GM19099 (cell line): ENCODE data around the gene CELF4.

ENCODE experiments used
- POLR2A ChIP-seq: IDR thresholded peaks from 3 replicates; pipeline ENCODE4 v1.6.1; 2011; ENCODE audit warnings: low read depth; ENCODE audit not compliant: insufficient read length; ENCODE audit errors: extremely low read depth

Gene CELF4

DNA sequence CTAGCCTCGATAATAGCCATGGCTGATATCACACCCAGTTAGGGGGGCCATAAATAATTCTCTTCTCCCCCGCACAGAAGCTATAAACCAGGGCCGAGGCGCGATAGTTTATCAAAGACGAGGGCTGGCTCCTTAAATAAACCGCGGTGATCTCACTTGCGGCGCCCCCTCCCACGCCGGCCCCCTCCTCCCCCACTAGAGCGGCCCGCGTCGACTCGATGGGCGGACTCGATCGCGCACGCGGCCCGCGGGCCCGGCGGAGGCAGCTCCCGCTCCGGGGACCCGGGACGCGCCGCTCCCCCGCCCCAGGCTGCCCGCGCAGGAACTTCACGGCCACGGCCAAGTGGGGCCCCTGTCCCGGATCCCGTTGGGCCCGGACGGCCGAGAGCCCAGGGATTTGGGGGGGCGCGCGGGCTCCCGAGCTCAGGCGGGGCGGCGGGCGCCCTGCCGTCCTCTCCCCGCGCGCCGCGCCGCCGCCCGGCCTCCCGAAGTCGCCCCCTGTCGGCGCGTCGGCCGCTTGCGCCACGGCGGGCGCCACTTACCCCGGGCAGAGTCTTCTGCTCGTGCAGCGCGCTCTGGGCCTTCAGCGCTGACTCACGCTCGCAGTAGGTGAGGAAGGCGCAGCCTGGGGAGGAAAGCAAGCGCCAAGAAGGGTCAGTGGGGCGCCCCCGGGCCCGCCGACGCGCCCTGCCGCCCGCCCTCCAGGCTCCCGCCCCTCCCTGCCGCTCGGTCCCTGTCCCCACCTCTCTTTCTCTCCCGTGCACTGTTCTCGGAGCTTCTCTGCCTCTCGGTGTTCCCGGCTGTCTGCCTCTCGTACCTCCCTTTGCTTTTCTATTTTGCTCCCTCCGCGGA is 80.4 kb downstream of the CELF4 start:
- TF ChIP-seq POLR2A: no peak

DNA sequence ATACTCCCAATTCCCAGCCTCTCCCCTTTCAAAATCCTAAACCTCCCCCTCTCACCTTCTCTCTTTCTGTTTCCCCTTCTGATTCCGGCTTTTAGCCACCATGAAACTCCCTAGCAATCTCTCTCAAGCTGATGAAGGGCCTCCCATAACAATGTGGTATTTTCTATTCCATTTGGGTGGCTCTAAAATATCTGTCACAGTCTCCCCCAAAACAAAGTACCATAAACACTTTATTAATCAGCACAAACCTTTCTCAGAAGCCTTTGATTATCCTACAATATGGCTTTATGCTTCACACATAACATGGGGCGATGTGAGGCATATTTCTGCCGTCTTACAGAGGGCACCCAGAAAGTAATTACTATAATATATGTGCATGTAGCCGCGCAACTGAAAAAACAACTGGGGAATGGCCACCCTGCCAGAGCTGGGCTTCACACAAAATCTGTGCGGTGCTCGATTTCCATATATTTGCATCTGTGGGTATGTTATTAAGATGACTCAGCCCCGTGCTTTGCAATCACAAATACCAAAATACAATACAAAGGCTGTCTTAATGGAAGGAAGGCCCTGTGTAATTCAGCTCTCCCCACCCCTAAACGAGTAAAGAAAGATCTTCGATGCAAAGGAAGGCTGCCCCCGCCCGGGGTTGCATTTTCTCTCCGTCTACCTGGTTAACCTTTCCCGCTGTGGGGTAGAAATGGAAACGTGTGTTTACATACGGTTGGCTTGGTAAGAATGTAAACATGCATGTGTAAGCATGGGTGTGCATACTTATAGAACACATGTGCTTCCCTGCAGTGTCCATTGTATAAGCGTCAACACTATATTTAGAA is 81.4 kb downstream of the CELF4 start:
- TF ChIP-seq POLR2A: no peak

DNA sequence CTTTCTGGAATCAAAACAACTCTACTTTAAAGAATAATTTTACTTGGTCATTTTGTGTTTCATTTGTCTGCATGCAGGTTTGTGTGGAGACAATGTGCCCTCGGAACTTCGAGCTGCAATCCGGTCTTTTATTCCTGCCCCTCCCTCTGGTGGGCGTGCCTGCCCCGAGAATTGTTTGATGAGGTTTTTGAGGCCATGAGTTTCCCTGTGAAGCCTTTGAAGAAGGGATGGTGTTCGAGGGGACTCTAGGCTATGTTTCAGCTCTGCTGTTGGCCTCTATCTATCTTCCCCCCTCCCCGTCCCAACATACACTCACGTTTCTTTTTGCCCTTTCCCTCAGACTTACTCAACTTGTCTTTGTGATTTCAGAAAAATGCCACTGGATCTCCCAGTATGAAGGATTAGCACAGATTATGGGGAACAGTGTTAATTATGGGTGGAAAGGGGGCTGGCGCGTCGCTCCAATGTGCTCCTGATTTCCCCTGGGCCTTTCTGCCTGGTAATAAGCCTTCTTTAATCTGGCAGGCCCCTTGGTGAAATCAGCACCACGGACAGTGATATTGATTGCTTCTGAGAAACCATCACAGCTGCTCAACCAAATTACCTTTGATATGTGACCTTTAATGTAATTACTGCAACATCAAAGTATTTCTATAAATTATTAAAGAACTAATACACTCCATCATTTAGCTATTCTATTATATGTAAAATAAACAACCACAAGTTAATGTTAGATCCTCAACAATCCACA is 82.2 kb downstream of the CELF4 start:
- no peak for TF ChIP-seq POLR2A

DNA sequence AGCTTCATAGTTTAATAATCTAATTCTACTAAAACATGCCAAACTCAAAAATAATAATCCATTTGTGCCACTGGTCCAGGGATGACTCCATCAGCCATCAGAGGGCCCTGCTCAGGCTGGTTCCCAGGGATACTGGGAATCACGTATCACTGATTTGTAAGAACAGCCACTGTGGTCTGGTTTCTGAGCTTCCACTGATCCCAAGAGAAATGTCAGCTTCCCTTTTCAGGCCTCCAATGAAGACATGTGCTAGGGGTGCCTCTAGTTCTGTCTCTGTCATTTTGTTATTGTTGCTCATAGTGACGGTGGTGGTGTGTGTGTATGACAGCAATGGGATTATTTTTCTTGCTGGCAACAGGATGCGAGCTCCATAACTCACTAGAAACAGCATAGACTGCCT is 83.2 kb downstream of the CELF4 start:
- TF ChIP-seq POLR2A: no peak

DNA sequence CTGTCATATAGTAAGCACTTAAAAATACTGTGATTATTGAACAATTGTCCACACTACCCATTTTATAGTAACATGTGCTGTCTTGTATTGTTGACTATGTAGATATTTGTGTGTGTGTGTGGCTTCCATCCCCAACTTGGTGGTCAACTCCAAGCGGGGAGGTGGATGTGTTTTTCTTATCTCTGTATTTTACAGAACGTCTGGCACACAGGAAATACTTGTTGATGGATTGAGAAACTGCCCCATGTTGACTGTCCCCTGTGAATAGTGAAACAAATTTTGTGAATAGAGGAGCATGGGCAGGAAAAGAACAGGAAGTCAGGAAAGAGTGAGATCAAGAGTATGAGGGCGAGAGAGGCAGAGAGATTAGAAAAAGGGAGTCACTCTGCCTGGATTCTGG is 83.6 kb downstream of the CELF4 start:
- TF ChIP-seq POLR2A: no peak

DNA sequence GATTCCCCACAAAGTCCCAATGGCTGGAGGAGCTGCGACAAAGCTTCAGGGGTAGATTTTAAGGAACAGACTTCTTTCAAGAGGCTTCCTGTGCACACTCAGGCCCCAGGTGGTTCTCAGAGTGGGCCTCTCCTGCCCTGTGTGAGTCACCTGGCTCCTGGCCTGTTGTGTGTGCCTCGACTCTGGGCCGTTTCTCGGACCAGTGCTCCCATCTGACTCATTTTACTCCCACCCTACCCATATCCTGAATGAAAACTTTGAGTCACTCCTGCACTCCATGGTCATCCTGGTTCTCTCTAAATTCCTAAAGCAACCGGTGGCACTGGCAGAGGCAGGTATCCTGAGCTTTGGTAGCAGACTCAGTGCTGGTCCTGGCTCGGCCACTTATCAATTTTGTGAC is 84.1 kb downstream of the CELF4 start:
- no peak for TF ChIP-seq POLR2A

DNA sequence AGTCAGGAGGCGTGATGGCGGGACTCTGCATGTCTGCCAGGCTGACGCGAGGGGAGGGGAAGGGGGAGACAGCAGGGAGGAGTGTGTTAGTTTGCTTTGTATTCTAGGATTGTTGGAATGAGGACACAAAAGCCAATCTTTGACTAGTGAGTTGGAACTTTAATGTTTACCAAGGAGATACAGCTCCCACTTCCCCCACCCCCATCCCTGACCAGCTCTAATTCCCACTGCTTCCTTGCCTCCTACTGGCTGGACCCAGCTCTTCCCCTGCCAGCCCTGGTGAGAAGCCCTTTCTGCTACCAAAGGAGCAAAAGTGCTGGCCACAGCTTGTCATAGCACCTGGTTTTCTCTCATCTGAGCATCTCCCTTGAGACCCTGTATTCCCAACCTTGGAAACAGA is 84.5 kb downstream of the CELF4 start:
- TF ChIP-seq POLR2A: no peak

DNA sequence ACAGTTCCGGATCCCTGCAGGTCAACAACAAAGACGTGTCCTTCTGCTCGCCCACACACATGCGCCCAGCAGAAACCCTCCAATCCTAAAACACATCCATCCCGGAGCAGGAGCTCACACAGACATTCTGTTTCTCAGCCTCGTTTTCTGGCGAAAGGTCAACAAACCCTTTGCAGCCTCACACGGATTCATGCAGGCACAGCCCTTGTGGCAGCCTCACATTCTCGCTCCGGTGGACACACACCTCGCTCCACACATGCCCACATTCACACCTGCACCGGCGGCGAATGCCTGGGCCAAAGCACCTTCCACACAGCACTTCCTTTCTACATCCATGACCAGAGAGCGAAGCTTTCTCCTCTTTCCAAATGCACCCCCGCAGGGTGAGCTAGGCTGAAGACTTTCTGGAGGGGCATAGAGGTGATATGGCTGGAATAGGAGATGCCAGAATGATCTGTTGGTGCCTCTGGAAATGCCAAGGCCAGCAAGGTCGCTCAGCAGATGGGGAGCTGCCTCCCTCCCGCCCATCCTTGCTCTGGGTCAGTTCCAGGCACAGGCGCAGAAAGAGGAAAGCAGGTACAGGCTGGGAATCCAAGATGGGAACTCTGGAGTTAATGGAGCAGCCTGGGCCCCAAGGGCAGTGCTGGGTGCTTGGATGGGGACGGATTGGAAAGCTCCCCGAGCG is 88.8 kb downstream of the CELF4 start:
- TF ChIP-seq POLR2A: no peak

DNA sequence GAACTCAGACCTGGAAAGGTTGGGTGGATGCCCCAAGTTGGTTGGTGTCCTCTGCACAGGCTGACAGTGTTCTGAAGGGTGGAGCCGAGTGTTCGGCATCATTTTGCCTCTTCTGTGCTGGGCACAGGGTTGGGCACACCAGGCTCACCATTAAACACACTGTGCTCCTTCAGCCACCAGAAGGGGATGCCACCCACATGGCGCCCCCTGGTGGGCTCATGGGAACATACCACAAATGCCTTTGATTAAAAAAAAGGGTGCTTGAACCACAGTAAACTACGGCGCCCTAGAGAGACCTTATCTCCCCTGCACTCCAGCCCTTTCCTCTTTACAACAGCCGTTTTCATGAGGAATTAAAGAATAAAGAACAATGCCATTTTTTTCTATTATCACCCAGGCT is 89.4 kb downstream of the CELF4 start:
- no peak for TF ChIP-seq POLR2A

DNA sequence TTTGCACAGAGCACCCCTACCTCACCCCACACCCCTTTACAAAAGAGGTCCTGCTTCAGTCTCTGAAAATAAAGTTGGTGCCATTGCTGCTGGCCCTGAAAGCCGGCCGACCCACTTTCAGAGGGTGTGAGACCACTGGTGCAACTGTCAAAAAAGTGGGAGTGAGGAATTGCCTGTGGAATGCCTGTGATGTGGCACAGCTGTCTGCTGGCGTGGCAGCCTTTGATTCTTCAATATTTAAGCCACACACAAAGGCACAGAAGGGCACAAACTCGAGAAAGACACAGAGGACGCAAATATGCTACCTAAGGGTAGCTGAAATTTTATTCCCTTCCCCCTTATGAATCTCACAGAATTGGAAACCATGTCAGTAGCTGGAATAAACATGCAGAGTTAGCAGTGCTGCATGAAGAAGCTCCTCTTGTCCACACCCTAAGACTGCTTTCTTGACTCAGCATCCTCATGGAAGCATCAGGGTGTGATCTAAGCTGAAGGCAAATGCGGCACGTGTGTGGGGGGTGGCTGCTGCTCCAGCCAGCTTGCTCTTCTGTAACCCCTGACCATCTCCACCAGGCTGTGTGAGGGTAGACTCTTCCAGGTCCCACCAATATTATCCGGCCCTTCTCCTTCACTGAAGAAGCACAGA is 92.3 kb downstream of the CELF4 start:
- no peak for TF ChIP-seq POLR2A

DNA sequence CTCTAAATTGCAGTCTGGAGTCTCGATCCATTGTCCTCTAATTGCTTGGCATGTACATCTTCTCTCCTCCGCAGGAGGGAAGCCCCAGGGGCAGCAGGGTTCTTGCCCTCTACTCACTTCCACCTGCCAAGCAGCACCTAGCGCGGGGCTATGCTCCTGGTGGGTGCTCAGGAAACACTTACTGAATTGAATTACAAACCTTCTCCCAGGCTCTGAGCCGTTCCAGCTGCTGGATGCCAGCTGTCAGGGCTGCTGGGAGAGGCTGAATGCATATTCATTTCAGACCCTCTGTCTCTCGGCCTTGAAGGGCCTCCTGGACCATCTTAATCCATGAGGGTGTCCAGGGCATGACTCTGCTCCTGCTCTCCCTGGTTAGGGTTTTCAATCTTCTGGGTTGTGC is 94.0 kb downstream of the CELF4 start:
- TF ChIP-seq POLR2A: no peak

DNA sequence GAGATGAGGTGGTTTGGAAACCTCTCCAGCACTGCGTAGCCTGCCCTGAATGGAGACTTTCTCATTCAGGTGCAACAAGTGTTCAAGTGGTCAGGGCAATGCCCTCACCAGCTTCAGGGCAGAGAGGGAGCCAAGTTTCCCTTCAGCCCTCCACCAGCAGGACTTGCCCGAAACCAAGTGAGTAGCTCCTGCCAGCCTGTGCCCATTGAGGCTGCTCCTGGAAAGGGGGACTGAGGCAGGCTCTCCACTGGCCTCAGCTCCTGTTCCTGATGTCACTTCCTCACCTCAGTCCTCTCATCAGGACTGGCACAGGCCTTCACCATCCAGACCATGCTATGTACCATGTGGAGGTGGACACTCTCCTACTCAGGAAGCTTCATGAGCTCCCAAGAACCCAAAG is 94.6 kb downstream of the CELF4 start:
- TF ChIP-seq POLR2A: no peak

DNA sequence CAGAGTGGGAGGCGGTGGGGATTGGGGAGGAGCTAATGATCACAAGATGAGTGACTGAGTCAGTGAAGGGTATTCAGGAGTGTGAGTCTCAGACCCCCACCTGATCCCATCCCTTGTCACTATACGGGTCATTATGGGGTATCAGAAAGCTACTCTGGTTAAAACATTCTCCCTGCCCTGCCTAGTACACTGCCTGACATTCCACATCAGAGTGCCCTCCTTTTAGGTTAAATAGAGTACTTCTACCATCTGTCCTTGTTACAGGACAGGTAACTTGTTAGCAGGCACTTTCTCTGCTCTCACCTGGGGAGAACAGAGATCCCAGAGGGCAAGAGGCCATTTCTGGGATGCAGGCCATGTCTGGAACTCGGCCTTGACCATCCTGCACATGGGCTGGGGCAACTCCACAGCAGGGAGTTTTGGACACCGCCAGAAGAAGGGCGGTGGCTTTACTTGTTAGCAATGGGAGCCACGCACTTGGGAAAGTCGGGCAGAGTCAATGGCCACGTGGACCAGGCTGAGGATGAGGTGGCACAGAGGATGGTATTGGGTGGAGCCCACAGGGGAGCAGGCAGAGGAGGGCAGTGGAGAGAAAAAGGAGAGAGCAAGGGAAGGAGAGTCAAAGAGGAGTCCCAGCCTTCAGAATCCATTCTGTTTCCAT is 98.5 kb downstream of the CELF4 start:
- TF ChIP-seq POLR2A: no peak

DNA sequence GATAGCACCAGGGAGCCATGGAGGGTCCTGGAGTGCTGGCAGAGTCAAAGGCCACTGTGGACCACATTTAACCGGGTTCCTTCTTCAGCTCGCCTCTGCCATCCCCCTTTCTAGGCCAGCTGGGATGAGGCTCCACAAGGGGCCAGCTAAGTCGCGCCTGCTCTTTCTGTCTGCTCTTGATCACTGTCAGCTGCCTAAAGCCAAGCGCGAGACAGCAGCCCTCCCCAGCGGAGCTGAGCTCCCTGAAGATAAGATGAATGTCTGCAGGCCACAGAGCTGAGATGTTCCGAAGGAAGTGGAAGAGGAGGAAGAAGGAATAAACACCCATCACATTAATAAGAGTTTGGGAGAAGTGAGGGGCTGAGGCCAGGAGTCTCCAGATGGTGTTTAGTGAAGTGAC is 99.6 kb downstream of the CELF4 start:
- no peak for TF ChIP-seq POLR2A

DNA sequence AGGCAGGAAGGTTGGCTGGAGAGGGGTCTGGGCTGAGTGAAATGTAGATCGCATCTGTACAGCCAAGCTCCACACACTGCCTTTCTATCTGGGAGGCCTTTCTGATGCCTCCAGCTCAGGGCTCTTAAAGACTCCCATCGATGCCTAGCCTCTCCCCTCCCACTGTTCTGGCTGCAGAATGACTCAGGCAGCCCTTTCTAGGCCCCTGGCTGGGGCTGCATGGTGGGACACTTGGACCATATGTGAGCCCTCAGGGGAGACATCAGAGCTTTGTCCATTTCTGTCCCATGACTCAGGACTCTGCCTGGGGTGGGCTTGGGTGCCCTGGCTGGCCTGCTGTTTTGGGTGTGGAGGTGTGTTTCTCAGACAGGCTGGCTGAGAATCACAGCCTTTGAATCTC is 101.3 kb downstream of the CELF4 start:
- TF ChIP-seq POLR2A: no peak

DNA sequence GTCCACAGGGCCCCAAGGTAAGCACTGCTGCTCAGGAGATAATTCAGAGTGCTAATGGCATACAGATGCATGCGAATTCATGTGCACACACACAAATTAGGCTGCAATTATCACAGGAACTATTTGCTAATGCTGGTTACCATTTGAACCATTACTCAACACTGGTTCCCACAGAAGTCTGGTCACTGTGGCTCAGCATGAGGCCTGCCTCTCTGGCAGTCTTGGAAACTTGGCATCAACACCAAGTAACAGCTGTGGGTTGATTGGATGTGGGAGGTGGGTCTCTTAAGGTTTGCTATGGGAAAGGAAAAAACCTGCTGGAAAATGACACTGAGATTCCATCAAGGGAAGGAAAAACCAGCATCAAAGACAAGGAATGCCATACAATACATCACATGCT is 105.0 kb downstream of the CELF4 start:
- no peak for TF ChIP-seq POLR2A
